ENCODE measurements around the gene ZNF784. TPM values are rescaled to one million over a fixed set of nuclear protein-coding genes. Genes with fewer than 3 reads are reported as not detected.

The ZNF784 gene
- total and polyA plus RNA-seq, 7 donors: 4.9 to 22.2 (median 10.4) TPM

DNA sequence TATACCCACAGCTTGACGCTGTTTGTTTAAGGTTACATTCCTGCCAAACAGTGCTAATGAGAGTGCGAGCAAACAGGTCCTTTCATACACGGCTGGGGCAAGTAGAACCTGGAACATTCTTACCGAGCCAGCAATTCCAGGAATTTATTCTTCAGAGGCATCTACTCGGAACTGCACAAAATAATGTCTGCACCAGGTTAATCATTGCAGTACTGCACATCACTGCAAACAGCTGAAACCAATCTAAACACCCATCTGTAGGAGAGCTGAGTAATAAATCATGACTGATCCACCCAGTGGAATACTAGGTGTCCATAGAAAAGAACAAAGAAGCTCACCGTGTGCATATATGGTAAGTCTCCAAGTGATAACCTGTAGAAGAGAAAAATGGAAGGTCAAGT, 42.5 kb downstream of the ZNF784 start:
- intact Hi-C loops (cut with DNase I): loop anchor here in 1 of 2 donors (2.0 kb wide), 1 partner anchor 65 kb away; no protein-coding TSS in a partner anchor
- 25 to 35% (median 30%) methylated on average over 6 of the region's 6 CpGs for WGBS, 3 donors
- DNase-seq: no peak

GRCh38 chr19:55581145-55581822, 43.1 kb downstream of the ZNF784 start:
- DNase-seq (no peak), ATAC-seq (no peak)
- Histone ChIP-seq H3K27me3 (ENCODE audit: insufficient read depth in 3 of 3, low read length in 2 of 3) (peaks cover 0 to 5% (median 0%) of the 10 kb centered on the region in 3 donors), H3K9me3 (no peaks in the 10 kb centered on the region), H3K4me3 (peak overlapping the region; percentile 93), H3K27ac (peak overlapping the region; percentile 97), H3K36me3 (ENCODE audit: insufficient read depth in 1 of 2, low read depth in 1 of 2) (peaks cover 5 to 31% of the 10 kb centered on the region in 2 donors), H3K4me1 (peaks cover 9% of the 10 kb centered on the region)
- intact Hi-C loops (cut with DNase I): loop anchor here in 1 of 2 donors (2.0 kb wide), 1 partner anchor 64 kb away; no protein-coding TSS in a partner anchor
- TF ChIP-seq, protein P1, sequence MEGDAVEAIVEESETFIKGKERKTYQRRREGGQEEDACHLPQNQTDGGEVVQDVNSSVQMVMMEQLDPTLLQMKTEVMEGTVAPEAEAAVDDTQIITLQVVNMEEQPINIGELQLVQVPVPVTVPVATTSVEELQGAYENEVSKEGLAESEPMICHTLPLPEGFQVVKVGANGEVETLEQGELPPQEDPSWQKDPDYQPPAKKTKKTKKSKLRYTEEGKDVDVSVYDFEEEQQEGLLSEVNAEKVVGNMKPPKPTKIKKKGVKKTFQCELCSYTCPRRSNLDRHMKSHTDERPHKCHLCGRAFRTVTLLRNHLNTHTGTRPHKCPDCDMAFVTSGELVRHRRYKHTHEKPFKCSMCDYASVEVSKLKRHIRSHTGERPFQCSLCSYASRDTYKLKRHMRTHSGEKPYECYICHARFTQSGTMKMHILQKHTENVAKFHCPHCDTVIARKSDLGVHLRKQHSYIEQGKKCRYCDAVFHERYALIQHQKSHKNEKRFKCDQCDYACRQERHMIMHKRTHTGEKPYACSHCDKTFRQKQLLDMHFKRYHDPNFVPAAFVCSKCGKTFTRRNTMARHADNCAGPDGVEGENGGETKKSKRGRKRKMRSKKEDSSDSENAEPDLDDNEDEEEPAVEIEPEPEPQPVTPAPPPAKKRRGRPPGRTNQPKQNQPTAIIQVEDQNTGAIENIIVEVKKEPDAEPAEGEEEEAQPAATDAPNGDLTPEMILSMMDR (IDR thresholded peaks at IDR 0.05): no peak
- 34 to 38% (median 34%) methylated on average over 12 of the region's 12 CpGs for WGBS, 3 donors

More for the DNA sequence above, 42.5 kb downstream of the ZNF784 start:
- Histone ChIP-seq H3K4me3 (no peak overlapping the region), H3K27ac (no peak overlapping the region), H3K27me3 (ENCODE audit: insufficient read depth in 3 of 3, low read length in 2 of 3) (peaks cover 0 to 5% (median 0%) of the 10 kb centered on the region in 3 donors), H3K9me3 (no peaks in the 10 kb centered on the region), H3K4me1 (peaks cover 14% of the 10 kb centered on the region), H3K36me3 (ENCODE audit: insufficient read depth in 1 of 2, low read depth in 1 of 2) (peaks cover 5 to 26% of the 10 kb centered on the region in 2 donors)
- TF ChIP-seq, protein P1 (IDR thresholded peaks at IDR 0.05): no peak
- no peak for ATAC-seq

GRCh38 chr19:55580628-55581144, 43.7 kb downstream of the ZNF784 start, which contains the start of gene ZNF579:
TSS of gene ZNF579 (minus strand) at chr19:55580848. CDS start at chr19:55579639, 1,209 bp downstream.
- H3K27me3 ChIP-seq (ENCODE audit: insufficient read depth in 3 of 3, low read length in 2 of 3): peaks cover 0 to 5% (median 0%) of the 10 kb centered on the region in 3 donors
- peaks cover 3% of the 10 kb centered on the region for H3K4me1 ChIP-seq
- H3K9me3 ChIP-seq: no peaks in the 10 kb centered on the region
- DNase-seq: peak; percentile 89 to 95
- TF ChIP-seq, protein P1 (IDR thresholded peaks at IDR 0.05): no peak
- H3K4me3 ChIP-seq: peak within 1 kb of the TSS; percentile 93
- 0 to 1% (median 0%) methylated on average over 15 to 24 of the region's 24 CpGs for WGBS, 3 donors
- peak; percentile 82 to 92 (median 90) for ATAC-seq
- peak within 1 kb of the TSS; percentile 97 for H3K27ac ChIP-seq
- peaks cover 5 to 31% of the 10 kb centered on the region in 2 donors for H3K36me3 ChIP-seq (ENCODE audit: insufficient read depth in 1 of 2, low read depth in 1 of 2)
- intact Hi-C loops (cut with DNase I): loop anchor here in 1 of 2 donors (2.0 kb wide), 1 partner anchor 64 kb away; no protein-coding TSS in a partner anchor

GRCh38 chr19:55579766-55580621, 44.4 kb downstream of the ZNF784 start:
- ATAC-seq (peak; percentile 62 to 81 (median 70)), DNase-seq (peak in 1 of 2 donors; percentile 80)
- peaks cover 5 to 31% of the 10 kb centered on the region in 2 donors for H3K36me3 ChIP-seq (ENCODE audit: insufficient read depth in 1 of 2, low read depth in 1 of 2)
- 8 to 10% (median 10%) methylated on average over 18 to 20 of the region's 20 CpGs for WGBS, 3 donors
- H3K27me3 ChIP-seq (ENCODE audit: insufficient read depth in 3 of 3, low read length in 2 of 3): peaks cover 0 to 1% (median 0%) of the 10 kb centered on the region in 3 donors
- peak overlapping the region; percentile 97 for H3K27ac ChIP-seq
- no peaks in the 10 kb centered on the region for H3K9me3 ChIP-seq
- peaks cover 2% of the 10 kb centered on the region for H3K4me1 ChIP-seq
- TF ChIP-seq, protein P1 (IDR thresholded peaks at IDR 0.05): no peak
- H3K4me3 ChIP-seq: peak overlapping the region; percentile 93
- intact Hi-C loops (cut with DNase I): loop anchor here in 1 of 2 donors (2.0 kb wide), 1 partner anchor 63 kb away; no protein-coding TSS in a partner anchor

Measured in psoas muscle (tissue), 8 donors.